GM12801 (cell line): Measurements from ENCODE around the gene FSTL4.

Experiments used
- CTCF ChIP-seq: IDR thresholded peaks from one replicate; pipeline ENCODE4 v1.5.1; 2011; ENCODE audit warnings: control low read depth; ENCODE audit not compliant: insufficient read length; ENCODE audit errors: extremely low read depth

FSTL4 gene

GRCh38 chr5:133377736-133378135 is 234.6 kb downstream of the FSTL4 start:
- no peak for TF ChIP-seq CTCF

GRCh38 chr5:133376986-133377385 is 235.4 kb downstream of the FSTL4 start:
- no peak for TF ChIP-seq CTCF

GRCh38 chr5:133373121-133373870 is 239.0 kb downstream of the FSTL4 start:
- TF ChIP-seq CTCF, result no peak

- no peak for TF ChIP-seq CTCF
These were observed 239.9 kb downstream of the FSTL4 start for GRCh38 chr5:133372293-133372937.

- no peak for TF ChIP-seq CTCF
These were observed 240.8 kb downstream of the FSTL4 start for GRCh38 chr5:133371371-133372155.

GRCh38 chr5:133370904-133371303 is 241.4 kb downstream of the FSTL4 start:
- TF ChIP-seq CTCF, result no peak
